ENCODE data around the gene P3H2.

The P3H2 gene

DNA sequence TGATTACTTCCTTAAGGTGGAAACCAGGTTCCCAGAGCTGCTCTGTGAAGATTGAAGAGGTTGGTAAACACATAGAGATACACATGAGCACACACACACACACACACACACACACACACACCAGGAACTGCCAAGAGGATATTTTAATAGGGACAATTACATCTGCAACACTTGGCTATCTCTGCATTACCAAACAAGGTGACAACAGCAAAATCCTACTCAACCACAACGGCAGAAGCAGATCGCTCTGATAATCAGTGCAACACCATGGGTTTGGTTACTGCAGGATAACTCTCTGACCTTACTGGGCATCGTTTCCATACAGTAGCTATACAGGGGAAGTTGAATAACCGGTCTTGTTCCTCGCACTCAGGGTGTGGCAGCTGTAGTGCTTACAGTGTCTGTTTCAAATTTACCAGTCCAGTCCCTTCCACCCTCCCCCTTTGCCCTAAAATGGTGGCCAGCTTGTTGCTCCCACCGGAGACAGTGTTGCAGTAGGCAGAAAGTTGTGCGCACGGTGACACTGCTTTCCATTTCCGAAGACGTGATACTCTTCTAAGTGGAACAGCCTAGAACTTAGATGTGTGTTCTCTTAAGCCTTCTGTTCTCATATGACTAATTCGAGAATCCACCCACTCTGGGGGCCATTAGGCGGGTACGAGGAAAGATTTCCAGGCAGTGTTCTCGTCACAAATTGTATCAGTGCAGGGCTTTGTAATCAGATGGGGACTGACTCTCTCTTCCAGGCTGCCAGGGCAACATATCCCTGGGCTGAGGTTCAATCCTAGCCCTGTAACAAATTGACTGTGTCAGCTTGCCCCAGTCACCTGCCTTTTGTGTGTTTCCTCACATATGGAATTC, 176.2 kb downstream of the P3H2 start:
- no peak for DNase-seq

GRCh38 chr3:189942948-189943347, 177.7 kb downstream of the P3H2 start:
- no peak for DNase-seq

- DNase-seq: no peak
Observed at GRCh38 chr3:189941679-189942078, 179.0 kb downstream of the P3H2 start.

DNA sequence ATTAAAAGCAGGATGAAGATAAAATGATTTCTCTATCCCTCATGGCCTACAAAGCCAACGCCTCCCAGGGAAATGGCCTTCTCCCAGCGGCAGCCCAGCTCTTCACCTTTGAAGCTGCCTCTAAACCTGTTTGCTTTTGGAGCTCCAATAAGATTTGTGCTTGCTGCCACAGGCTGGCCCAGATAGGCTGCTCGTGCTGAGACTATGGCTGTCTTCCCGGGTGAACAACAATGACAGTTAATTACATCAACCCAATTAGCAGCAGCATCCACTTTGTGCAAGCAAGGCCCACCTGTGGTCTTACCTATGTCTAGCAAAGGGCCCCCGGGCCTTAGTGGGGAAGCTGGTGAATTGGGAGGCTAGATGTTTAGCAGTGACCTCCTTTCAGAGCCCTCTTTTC, 179.6 kb downstream of the P3H2 start:
- no peak for DNase-seq

GRCh38 chr3:189937302-189938127, 183.2 kb downstream of the P3H2 start:
- DNase-seq: no peak

DNA sequence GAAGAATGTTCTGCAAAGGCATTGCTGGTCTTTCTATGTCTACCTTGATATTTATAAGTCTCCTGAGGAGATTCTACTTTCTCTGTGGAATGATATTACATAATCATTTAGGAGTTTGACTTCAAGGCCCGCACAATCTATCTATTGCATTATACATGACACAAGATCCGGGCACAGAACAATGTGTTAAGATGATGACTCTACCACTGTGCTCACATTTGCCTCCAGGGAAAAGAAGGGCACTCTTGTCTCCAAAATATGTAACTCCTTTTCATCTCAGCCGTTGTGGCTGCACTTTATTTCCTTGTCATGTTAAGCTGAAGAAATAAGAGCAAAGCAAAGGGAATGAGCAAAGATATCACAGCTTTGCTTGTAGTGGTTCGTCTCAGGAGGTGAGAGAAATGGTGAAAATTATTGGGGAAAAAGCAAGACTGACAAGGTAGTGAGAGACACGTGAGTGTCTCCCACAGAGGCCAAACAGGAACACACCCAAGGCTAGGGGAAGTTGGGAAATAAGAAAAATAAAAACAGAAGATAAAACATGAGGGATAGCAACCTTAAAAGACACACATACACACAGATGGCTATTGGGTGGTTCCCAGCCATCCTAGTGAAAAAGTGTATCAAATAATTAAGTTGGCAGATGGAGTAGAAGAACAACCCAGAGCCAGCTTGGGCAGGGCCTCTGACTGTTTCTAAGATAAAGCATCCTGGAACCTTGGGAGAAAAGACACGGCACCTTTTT, 184.3 kb downstream of the P3H2 start:
- no peak for DNase-seq

DNA sequence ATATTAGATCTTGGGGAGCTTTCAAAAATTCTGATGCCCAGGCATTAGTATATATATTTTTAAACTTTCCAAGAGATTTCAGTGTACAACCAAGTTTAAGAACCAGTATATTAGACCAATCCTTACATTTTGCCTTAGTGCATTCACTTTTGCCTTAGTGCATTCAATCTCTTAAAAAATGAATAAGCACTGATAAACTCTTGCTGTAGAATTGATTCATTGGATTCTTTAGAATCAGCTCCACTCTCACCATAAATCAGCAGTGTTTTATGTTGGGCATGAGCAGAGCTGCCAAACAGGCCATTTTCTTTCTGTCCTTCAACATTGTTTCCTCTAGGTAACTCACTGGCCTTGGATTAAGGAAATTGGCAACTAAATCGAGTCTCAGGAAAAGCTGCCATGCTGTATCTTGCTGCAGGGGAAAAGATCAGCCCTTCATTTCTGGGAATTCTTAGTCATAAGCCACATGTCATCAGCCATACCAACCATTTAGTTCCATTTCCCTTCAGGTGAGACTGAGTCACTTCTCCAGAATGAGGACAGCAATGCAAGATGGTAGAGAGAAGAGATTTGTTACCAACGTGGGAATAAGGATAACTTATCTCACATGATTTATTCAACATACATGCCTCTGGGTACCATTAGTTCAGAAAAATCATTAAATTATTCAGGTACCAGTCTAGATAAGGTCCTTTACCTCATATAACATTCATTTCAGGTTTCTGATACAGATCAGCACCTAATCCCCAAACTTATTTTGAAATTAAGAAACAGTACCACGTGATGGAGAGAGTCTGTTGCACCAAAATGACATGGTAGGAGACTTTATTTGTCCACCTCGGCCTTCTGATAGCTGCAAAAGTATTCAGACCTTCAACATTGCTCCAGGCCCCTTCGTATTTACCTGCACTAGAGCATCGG, 192.5 kb downstream of the P3H2 start:
- no peak for DNase-seq

GRCh38 chr3:189921770-189922169, 198.9 kb downstream of the P3H2 start:
- no peak for DNase-seq

GRCh38 chr3:189914799-189915198, 205.9 kb downstream of the P3H2 start:
- DNase-seq: no peak

GRCh38 chr3:189911001-189911400, 209.7 kb downstream of the P3H2 start:
- no peak for DNase-seq

DNA sequence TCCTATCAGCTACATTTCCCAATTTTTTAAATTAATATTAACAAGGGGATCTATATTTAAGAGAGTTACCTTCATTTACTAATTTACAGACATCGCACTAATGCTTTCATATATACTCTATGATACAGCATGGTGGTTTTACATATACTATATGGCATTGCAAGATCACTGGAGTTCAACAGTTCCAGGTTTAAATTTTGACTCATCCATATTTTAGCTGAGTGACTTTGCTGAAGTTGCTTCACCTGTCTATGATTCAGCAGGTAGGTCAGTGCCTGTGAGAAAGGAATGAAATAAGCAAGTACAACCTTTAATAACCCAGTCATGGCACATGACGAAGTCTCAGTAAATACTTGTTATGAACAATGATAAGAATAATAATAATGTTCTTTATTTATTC, 211.1 kb downstream of the P3H2 start:
- no peak for DNase-seq

- no peak for DNase-seq
Observed at GRCh38 chr3:189909139-189909538, 211.6 kb downstream of the P3H2 start.

GRCh38 chr3:189908646-189909045, 212.1 kb downstream of the P3H2 start:
- DNase-seq: no peak

GRCh38 chr3:189907803-189908202, 212.9 kb downstream of the P3H2 start:
- no peak for DNase-seq
